Natural killer cell treated with Interleukin-12 subunit alpha and Interleukin-12 subunit beta and Interleukin-15 and Interleukin-18, amount 100 ng/mL, for 72 hours (primary cell): Measurements from ENCODE around the gene MMP17. TPM values are rescaled to one million over a fixed set of nuclear protein-coding genes. Genes with fewer than 3 reads are reported as not detected.
A peak's percentile ranks its signal among the peaks of the same experiment; 100 is the strongest.
"Not testable (repeated sequence)": the region's sequence is repeated elsewhere in the genome, so short reads cannot be mapped to it uniquely, and the experiment has no call there.

Experiments
- ATAC-seq, 2 donors: fragments of 150-1000 bp; cut with Tn5 transposase in 1 of 2; sonication (Bioruptor Pico), chemical (Tn5 transposase) in 1 of 2; 2 replicates each; pipeline ENCODE4 v1.10.0; 2021
- DNase-seq: peaks from one replicate; pipeline ENCODE4 v3.0.0; 2022; ENCODE audit warnings: low spot score
- H3K27ac Mint-ChIP-seq, 2 donors: 1 replicate in 1 of 2; 2 replicates in 1 of 2; pipeline ENCODE4 v1.8.0; 2022; ENCODE audit warnings: mixed read lengths in 2 of 2, mild to moderate bottlenecking in 1 of 2, moderate library complexity in 1 of 2
- H3K27me3 Mint-ChIP-seq, 2 donors: 1 replicate in 1 of 2; 2 replicates in 1 of 2; pipeline ENCODE4 v1.8.0; 2022; ENCODE audit warnings: mixed read lengths in 2 of 2
- H3K36me3 Mint-ChIP-seq: one replicate; pipeline ENCODE4 v1.8.0; 2022; ENCODE audit warnings: mixed read lengths
- H3K4me1 Mint-ChIP-seq, 2 donors: 1 replicate in 1 of 2; 2 replicates in 1 of 2; pipeline ENCODE4 v1.8.0; 2022; ENCODE audit warnings: low read depth in 2 of 2, mixed read lengths in 2 of 2, mild to moderate bottlenecking in 1 of 2
- H3K4me3 Mint-ChIP-seq: one replicate; pipeline ENCODE4 v1.8.0; 2022; ENCODE audit warnings: mixed read lengths
- H3K9me3 Mint-ChIP-seq: 2 replicates; pipeline ENCODE4 v1.8.0; 2022; ENCODE audit warnings: mixed read lengths
- total RNA-seq, 2 donors: library from RNA; stranded (reverse); gene quantifications; one replicate each; pipeline ENCODE4 v1.2.3, GENCODE V29; 2022

Gene MMP17
- total RNA-seq, 2 donors from 2014 or later = not detected

DNA sequence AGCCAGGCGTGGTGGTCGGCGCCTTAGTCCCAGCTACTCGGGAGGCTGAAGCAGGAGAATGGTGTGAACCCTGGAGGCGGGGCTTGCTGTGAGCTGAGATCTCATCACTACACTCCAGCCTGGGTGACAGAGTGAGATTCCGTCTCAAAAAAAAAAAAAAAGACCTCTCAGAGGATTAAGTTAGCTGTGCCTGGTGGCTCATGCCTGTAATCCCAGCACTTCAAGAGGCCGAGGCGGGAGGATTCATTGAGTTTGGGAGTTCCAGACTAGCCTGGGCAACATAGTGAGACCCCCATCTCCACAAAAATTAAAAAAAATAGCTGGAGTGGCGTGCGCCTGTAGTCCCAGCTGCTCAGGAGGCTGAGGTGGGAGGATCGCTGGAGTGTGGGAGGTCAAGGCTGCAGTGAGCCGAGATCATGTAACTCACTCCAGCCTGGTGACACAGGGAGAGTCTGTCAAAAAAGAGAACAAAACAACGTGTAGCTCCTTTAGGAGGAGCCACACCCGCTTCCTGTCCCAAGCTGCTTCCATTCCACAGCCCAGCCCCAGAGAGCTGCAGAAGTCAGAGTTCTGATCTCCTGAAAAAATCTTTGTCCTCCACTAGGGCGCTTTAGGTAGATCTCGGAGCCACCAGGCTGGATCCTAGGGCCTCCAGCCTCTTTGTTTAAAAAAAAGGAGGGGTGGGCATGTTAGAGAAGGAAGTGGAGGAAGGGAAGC is 54.8 kb downstream of the MMP17 start:
- no peak for DNase-seq
- Mint-ChIP-seq H3K36me3 (peaks cover 7% of the 10 kb centered on the region), H3K27ac (no peak overlapping the region), H3K27me3 (peaks cover 0 to 6% of the 10 kb centered on the region in 2 donors), H3K4me3 (no peak overlapping the region), H3K4me1 (no peaks in the 10 kb centered on the region), H3K9me3 (no peaks in the 10 kb centered on the region)
- ATAC-seq = no peak

DNA sequence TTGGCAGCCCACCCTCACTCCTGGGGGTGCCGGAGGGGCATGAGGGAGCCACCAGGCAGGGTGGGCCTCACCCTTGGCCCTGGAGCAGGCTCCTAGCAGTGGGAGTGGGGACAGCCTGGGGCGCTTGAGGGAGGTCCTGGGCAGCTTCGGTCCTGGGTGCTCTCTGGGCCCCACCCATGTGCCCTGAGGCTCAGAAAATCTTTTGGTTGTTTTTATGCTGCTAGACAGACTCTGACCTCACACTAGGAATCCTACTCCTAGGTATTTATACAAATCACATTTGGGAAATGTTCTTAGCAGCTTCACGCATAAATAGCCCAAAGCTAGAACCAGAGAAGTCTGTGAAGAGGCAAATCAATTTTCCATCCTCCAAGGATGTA is 55.3 kb downstream of the MMP17 start:
- Mint-ChIP-seq H3K27ac (no peak overlapping the region), H3K36me3 (peaks cover 7% of the 10 kb centered on the region), H3K27me3 (peaks cover 0 to 5% of the 10 kb centered on the region in 2 donors), H3K4me3 (no peak overlapping the region), H3K4me1 (no peaks in the 10 kb centered on the region), H3K9me3 (no peaks in the 10 kb centered on the region)
- ATAC-seq (peak in 1 of 2 donors; percentile 48), DNase-seq (no peak)

DNA sequence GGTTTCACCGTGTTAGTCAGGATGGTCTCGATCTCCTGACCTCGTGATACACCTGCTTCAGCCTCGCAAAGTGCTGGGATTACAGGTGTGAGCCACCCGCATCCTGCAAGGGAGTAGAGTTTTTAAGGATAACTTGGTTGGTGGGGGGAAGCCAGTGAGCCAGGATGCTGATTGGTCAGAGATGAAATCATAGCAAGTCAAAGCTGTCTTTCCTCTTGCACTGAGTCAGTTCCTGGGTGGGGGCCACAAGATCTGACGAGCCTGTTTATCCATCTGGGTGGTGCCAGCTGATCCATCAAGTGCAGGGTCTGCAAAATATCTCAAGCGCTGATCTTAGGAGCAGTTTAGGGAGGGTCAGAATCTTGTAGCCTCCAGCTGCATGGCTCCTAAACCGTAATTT is 56.9 kb downstream of the MMP17 start:
- not testable (repeated sequence) for H3K27ac Mint-ChIP-seq, H3K4me1 Mint-ChIP-seq, H3K36me3 Mint-ChIP-seq, H3K9me3 Mint-ChIP-seq, H3K27me3 Mint-ChIP-seq, ATAC-seq, H3K4me3 Mint-ChIP-seq, DNase-seq

DNA sequence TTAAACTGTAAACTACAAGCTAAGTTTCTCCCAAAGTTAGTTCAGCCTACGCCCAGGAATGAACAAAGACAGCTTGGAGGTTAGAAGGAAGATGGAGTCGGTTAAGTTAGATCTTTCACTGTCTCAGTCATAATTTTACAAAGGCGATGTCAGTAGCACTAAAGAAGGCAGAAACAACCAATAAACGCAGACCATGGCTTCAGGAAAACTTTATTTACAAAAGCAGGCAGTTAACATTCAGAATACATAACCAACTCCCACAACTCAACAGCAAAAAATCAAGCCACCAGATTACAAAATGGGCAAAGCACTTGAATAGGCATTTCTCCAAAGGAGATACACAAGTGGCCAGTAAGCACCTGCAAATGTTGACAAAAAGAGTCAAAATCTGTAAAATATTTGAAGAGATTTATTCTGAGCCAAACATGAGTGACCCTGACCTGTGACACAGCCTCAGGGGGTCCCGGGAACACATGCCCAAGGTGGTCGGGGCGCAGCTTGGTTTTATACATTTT is 57.4 kb downstream of the MMP17 start:
- ATAC-seq = no peak
- Mint-ChIP-seq H3K36me3 (peaks cover 7% of the 10 kb centered on the region), H3K4me1 (no peaks in the 10 kb centered on the region)

DNA sequence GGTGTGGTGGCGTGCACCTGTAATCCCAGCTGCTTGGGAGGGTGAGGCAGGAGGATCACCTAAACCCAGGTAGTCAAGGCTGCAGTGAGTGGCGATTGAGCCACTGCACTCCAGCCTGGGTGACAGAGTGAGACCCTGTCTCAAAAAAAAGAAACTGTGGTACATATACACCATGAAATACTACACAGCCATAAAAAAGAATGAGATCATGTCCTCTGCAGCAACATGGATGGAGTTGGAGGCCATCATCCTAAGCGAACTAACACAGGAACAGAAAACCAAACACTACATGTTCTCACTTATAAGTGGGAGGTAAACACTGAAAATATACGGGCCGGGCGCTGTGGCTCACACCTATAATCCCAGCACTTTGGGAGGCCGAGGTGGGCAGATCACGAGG is 63.5 kb downstream of the MMP17 start:
- H3K4me1 Mint-ChIP-seq, H3K27me3 Mint-ChIP-seq, H3K4me3 Mint-ChIP-seq, H3K9me3 Mint-ChIP-seq, DNase-seq, H3K36me3 Mint-ChIP-seq, ATAC-seq: not testable (repeated sequence)
- H3K27ac Mint-ChIP-seq = peak overlapping the region in 1 of 2 donors; percentile 59

More for the DNA sequence above, 57.4 kb downstream of the MMP17 start:
- Mint-ChIP-seq H3K27me3 (peaks cover 0 to 7% of the 10 kb centered on the region in 2 donors), H3K27ac (no peak overlapping the region), H3K9me3 (no peaks in the 10 kb centered on the region), H3K4me3 (no peak overlapping the region)
- no peak for DNase-seq

DNA sequence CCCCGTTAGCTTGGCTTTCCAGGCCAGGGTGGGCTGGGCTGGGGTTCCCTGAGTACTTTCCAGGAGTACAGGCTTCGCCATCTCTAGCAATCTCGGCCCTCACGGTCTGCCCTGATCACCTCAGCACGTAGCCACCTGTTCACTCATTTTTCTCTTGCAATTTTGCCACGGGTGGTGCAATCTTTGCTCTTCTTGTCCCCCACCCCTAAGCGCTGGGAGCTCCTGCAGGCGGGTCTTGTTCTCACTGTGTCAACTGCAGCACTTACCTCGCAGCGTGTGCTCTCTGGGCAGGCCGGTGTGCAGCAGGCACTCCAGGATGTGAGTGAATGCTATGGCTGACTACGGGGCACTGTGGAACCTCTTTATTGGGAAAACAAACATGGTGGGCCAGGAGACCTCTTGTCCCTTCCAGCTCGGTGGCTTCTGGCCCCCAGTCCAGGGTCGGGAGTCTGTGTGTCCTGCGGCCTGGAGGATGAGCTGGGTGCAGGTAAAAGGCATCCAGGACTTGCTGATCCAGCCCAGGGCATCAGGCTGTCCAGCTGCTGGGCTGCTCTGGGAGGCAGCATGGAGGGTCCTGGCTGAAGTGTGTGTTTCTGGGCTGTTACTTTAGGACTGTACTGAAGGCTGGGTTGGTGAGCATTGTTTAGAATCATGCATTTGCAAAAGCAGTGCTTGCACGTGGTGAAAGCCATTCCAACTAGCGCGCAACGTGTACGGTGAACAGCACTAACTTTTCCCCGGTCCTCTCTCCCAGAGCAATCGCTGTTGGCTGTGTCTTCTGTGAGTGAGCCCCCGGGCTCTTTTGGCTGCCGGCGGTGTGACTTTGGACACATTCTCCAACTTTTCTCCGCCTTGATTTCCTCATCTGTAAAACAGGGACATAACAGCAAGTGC is 64.8 kb downstream of the MMP17 start:
- H3K36me3 Mint-ChIP-seq = no peaks in the 10 kb centered on the region
- no peak for DNase-seq
- H3K9me3 Mint-ChIP-seq = no peaks in the 10 kb centered on the region
- H3K4me3 Mint-ChIP-seq = no peak overlapping the region
- ATAC-seq = no peak
- H3K4me1 Mint-ChIP-seq = peaks cover 5 to 6% of the 10 kb centered on the region in 2 donors
- peaks cover 0 to 4% of the 10 kb centered on the region in 2 donors for H3K27me3 Mint-ChIP-seq
- no peak overlapping the region for H3K27ac Mint-ChIP-seq

DNA sequence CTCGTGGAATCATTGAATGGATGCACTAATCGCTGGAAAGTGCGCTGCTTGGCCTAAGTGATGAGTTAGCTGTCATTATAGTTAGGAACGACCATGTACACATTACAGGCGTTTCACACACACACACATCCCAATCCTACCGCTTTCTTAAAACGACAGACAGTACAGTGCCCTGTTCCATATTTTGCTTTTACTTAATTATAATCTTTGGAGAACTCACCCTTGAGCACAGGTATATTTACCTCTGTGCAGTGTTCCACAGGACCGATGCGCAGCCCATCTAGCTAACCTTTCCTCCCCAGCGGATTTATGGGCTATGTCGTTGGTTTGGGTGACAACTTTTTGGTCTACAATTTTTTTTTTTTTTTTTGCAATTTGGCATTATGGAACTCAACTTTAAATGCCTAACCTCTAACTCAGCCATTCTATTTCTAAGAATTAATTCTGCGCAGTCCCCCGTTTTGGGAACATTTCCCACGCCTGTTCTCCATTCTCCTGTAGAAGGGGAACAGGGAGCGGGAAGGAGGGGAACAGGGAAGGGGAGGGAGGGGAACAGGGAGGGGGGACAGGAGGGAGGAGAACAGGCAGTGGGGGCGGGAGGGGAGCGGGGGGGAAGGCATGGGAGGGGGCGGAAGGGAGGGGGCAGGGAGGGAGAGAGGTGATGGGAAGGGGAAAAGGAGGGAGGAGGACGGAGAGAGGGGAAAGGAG is 65.6 kb downstream of the MMP17 start:
- Mint-ChIP-seq H3K9me3 (no peaks in the 10 kb centered on the region), H3K27me3 (peaks cover 0 to 4% of the 10 kb centered on the region in 2 donors), H3K4me3 (no peak overlapping the region), H3K4me1 (peaks cover 5 to 6% of the 10 kb centered on the region in 2 donors), H3K36me3 (no peaks in the 10 kb centered on the region), H3K27ac (no peak overlapping the region)
- ATAC-seq (no peak), DNase-seq (no peak)

DNA sequence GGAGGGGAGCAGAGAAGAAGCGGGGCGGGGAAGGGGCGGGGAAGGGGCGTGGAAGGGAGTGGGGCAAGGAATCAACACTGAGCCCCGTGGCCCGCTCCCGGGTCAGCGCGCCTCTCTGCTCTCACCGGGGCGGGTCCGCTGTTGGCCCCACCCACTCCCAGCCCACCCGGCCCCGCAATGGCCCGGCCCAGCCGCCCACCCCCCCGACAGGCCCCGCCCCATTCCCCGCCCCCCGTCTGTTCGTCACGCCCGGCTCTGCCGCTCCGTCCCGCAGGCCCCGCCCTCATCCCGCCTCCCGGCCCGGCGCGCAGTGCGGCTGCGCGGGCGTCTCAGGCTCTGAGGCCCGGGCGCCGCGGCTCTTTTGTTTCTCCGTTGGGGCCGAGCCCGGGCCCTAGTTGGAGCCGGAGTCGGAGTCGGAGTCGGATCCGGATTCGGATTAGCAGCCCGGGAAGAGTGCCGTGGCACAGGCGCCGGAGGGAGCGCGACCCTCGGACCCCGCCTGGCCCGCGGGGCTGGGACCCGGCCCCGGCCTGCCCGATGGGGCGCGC is 66.2 kb downstream of the MMP17 start, which contains the start of gene ULK1:
ULK1 (plus strand) TSS at position 310 of the 548 bp plus-strand sequence. CDS start 380 bp downstream, outside the sequence.
- peak; percentile 92 for DNase-seq
- peak within 1 kb of the TSS; percentile 75 for H3K4me3 Mint-ChIP-seq
- peak; percentile 88 to 93 for ATAC-seq
- no peaks in the 10 kb centered on the region for H3K36me3 Mint-ChIP-seq
- H3K27me3 Mint-ChIP-seq = peaks cover 0 to 4% of the 10 kb centered on the region in 2 donors
- peak within 1 kb of the TSS; percentile 43 to 87 for H3K27ac Mint-ChIP-seq
- H3K4me1 Mint-ChIP-seq = peaks cover 5 to 6% of the 10 kb centered on the region in 2 donors
- no peaks in the 10 kb centered on the region for H3K9me3 Mint-ChIP-seq

DNA sequence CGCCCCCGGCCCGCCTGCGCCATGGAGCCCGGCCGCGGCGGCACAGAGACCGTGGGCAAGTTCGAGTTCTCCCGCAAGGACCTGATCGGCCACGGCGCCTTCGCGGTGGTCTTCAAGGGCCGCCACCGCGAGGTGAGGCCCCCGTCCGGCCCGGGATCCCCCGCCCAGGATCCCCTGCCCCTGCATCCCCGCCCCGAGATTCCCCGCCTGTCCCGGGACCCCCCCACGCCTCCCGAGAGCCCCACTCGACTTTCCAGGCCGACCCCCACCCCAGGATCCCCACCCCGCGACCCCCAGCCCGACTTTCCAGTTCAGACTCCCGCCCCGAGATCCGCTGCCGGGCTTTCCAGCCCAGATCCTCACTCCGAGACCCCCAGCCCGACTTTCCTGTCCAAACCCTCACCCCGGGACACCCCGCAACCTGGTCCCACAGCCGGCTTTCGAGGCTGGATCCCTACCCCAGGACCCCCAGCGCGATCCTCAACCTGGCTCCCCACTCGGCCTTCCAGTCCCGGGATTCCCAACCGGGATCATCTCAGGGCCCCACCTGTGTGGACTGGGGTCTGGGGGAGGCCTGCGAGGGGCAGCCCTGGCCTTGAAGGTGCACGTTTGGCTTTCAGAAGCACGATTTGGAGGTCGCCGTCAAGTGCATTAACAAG is 66.9 kb downstream of the MMP17 start:
- Mint-ChIP-seq H3K9me3 (no peaks in the 10 kb centered on the region), H3K4me1 (peaks cover 5 to 7% of the 10 kb centered on the region in 2 donors), H3K27me3 (no peaks in the 10 kb centered on the region), H3K4me3 (peak overlapping the region; percentile 75), H3K36me3 (no peaks in the 10 kb centered on the region), H3K27ac (peak overlapping the region; percentile 43 to 87)
- ATAC-seq (no peak), DNase-seq (no peak)

DNA sequence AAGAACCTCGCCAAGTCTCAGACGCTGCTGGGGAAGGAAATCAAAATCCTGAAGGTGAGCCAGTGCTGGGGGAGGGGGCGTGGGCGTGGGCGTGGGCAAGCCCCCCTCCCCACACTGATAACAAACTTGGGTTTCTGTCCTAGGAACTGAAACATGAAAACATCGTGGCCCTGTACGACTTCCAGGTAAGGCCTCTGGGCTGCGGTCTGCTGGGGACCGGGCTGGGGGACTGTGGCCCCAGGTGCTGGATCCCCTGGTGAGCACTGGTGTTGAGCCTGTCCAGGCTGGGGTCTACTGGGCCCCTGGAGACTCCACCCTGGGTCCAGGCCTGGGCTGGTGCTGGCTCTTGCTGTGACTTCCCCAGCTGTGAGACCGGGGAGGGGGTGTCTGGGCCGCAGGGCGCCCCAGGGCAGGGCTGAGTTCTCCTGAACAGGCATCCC is 67.5 kb downstream of the MMP17 start:
- no peak for ATAC-seq
- no peaks in the 10 kb centered on the region for H3K36me3 Mint-ChIP-seq
- peaks cover 5 to 10% of the 10 kb centered on the region in 2 donors for H3K4me1 Mint-ChIP-seq
- no peak for DNase-seq
- peak overlapping the region; percentile 43 to 87 for H3K27ac Mint-ChIP-seq
- peak overlapping the region; percentile 75 for H3K4me3 Mint-ChIP-seq
- no peaks in the 10 kb centered on the region for H3K27me3 Mint-ChIP-seq
- no peaks in the 10 kb centered on the region for H3K9me3 Mint-ChIP-seq

DNA sequence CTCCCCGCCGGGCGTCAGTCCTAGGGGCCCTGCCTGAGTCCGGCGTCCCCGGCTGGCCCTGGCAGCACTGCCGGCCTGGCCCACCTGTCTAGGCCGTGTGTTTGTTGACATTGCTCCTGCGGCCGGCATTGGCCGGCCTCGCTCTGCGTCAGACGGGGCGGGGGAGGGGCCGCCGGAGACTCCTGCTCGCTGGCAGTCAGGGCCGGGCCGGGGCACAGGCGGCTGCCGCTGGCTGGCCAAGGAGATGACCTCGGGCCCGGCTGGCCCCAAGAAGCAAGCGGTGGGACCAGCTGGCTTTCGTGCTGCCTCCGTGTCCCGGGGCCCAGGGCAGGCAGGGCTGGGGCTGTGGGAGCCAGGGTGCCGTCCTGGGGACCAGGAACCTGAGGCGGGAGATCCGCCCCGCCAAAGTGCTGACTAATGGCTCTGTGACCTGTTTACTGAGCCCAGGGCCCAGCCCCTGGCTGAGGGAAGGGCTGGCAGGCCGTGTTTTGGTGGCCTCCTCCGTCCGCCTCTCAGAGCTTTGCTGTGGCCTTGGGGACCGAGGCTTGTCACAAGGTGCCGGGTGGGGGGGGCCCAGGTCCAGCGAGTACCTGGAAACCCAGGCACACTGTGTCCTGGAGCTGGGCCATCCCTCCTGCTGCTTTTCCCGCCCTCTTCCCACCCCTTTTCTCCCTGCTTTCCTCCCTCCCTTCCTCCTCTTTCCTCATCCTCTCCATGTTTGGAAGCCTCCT is 68.1 kb downstream of the MMP17 start:
- Mint-ChIP-seq H3K4me3 (peak overlapping the region; percentile 75), H3K27me3 (no peaks in the 10 kb centered on the region), H3K27ac (peak overlapping the region; percentile 43 to 87), H3K9me3 (no peaks in the 10 kb centered on the region), H3K4me1 (peaks cover 5 to 10% of the 10 kb centered on the region in 2 donors), H3K36me3 (no peaks in the 10 kb centered on the region)
- ATAC-seq = peak; percentile 83 to 84
- DNase-seq = peak; percentile 83

DNA sequence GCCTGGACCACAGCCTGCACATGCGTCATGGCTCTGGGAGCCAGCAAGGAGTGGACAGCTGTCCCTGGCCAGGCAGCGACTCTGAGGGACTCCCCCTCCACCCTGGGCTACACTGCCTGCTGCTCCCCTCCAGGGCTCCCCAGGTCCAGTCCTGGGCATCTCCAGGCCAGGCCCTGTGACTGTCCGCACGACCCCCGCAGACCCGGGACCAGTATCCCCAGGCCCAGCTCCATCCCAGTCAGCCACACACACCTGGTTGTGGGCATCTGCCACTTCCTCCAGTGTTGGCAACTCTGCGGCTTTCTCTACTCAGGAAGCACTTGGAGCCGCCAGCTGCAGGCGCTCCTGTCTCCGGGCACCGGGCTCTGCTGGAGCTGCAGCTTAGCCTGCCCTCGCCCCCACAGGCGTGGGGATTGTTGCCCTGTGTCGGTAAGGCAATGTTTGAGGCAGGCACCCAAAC is 68.6 kb downstream of the MMP17 start:
- ATAC-seq = no peak
- Mint-ChIP-seq H3K27me3 (no peaks in the 10 kb centered on the region), H3K36me3 (no peaks in the 10 kb centered on the region), H3K9me3 (no peaks in the 10 kb centered on the region), H3K4me3 (peak overlapping the region; percentile 75), H3K27ac (peak overlapping the region in 1 of 2 donors; percentile 23), H3K4me1 (peaks cover 5 to 12% of the 10 kb centered on the region in 2 donors)
- DNase-seq = no peak
